Keratinocyte (primary cell): Measurements from ENCODE around the gene DENND1A. TPM values are rescaled to one million over a fixed set of nuclear protein-coding genes. Genes with fewer than 3 reads are reported as not detected.

Source experiments
- DNase-seq: peaks from one replicate; pipeline ENCODE4 v3.0.0-alpha.2; 2011; ENCODE audit warnings: low read depth, missing footprints, low spot score
- FAIRE-seq: peaks from 2 replicates; lab custom pipeline; 2011; peaks lifted over from hg19 to GRCh38; lab: Jason Lieb, UNC
- H2AFZ ChIP-seq: 2 replicates; pipeline ENCODE4 v1.6.0; 2012; ENCODE audit warnings: low read length, control low read depth, inconsistent platforms; ENCODE audit not compliant: control insufficient read depth
- H3K27ac ChIP-seq: 2 replicates; pipeline ENCODE4 v1.5.1; 2011; ENCODE audit warnings: low read length; ENCODE audit not compliant: control insufficient read depth, insufficient read depth
- H3K27me3 ChIP-seq: 3 replicates; pipeline ENCODE4 v1.6.0; 2011; ENCODE audit warnings: low read length; ENCODE audit not compliant: control insufficient read depth, insufficient read depth; ENCODE audit errors: extremely low read depth
- H3K36me3 ChIP-seq, 2 experiments: 2 replicates in 1 of 2; 3 replicates in 1 of 2; pipeline ENCODE4 v1.5.1; 2011; ENCODE audit warnings: low read length in 2 of 2, mild to moderate bottlenecking in 1 of 2; ENCODE audit not compliant: control insufficient read depth in 2 of 2, insufficient read depth in 2 of 2; ENCODE audit errors: extremely low read depth in 1 of 2
- H3K4me1 ChIP-seq: 3 replicates; pipeline ENCODE4 v1.5.1; 2011; ENCODE audit warnings: low read length; ENCODE audit not compliant: control insufficient read depth, insufficient read depth; ENCODE audit errors: extremely low read depth
- H3K4me2 ChIP-seq: 3 replicates; pipeline ENCODE4 v1.6.0; 2011; ENCODE audit warnings: low read depth, low read length; ENCODE audit not compliant: control insufficient read depth, insufficient read depth; ENCODE audit errors: extremely low read depth
- H3K4me3 ChIP-seq, 3 experiments: fragments of 200-600 bp in 1 of 3; sonication (generic) in 1 of 3; 2 replicates in 2 of 3; 3 replicates in 1 of 3; pipeline ENCODE4 v1.5.1; 2011 to 2016; ENCODE audit warnings: low read length in 3 of 3, mild to moderate bottlenecking in 3 of 3, control low read depth in 2 of 3, inconsistent platforms in 1 of 3, low read depth in 1 of 3, mixed read lengths in 1 of 3, mixed run types in 1 of 3, moderate library complexity in 1 of 3; ENCODE audit not compliant: control insufficient read depth in 2 of 3, insufficient read depth in 2 of 3; ENCODE audit errors: extremely low read depth in 1 of 3
- H3K79me2 ChIP-seq: 2 replicates; pipeline ENCODE4 v1.6.0; 2012; ENCODE audit warnings: low read length; ENCODE audit not compliant: control insufficient read depth, insufficient read depth
- H3K9ac ChIP-seq: 3 replicates; pipeline ENCODE4 v1.6.0; 2011; ENCODE audit warnings: low read length; ENCODE audit not compliant: control insufficient read depth, insufficient read depth; ENCODE audit errors: extremely low read depth
- H3K9me1 ChIP-seq: 3 replicates; pipeline ENCODE4 v1.6.0; 2011; ENCODE audit warnings: low read length; ENCODE audit not compliant: control insufficient read depth, insufficient read depth; ENCODE audit errors: extremely low read depth
- H3K9me3 ChIP-seq: 2 replicates; pipeline ENCODE4 v1.5.1; 2012; ENCODE audit warnings: low read depth, low read length; ENCODE audit not compliant: control insufficient read depth
- H4K20me1 ChIP-seq: 3 replicates; pipeline ENCODE4 v1.6.0; 2011; ENCODE audit warnings: low read length; ENCODE audit not compliant: control insufficient read depth, insufficient read depth; ENCODE audit errors: extremely low read depth
- EZH2 ChIP-seq: IDR thresholded peaks from one replicate; pipeline ENCODE4 v1.6.1; 2012; ENCODE audit warnings: inconsistent platforms, mild to moderate bottlenecking, low read length, moderate library complexity
- dilution Hi-C: fragments of 300-500 bp; cut with MboI; formaldehyde crosslinking; loops from one replicate; pipeline ENCODE4 v1.7.0; 2020; ENCODE audit warnings: low sequenced_read_pairs; ENCODE audit not compliant: extremely low pct_ligation_motif_present
- polyA plus RNA-seq, 5 experiments: library from polyadenylated mRNA; depleted of rRNA in 3 of 5; stranded (reverse) in 3 of 5; stranded (forward) in 1 of 5; unstranded in 1 of 5; fragments of >200 nt; gene quantifications; 1 replicate in 1 of 5; 2 replicates in 3 of 5; 3 replicates in 1 of 5; pipeline versions ENCODE4 v1.2.1 to v1.2.3, GENCODE V29; 2011 to 2012; ENCODE audit warnings: missing spikeins in 2 of 5, low read depth in 1 of 5, low replicate concordance in 1 of 5
- TF ChIP-seq, protein P1 (sequence below), 3 experiments: IDR thresholded peaks in 1 of 3; conservative IDR thresholded peaks in 1 of 3; optimal IDR thresholded peaks in 1 of 3; 2 replicates in 2 of 3; 3 replicates in 1 of 3; pipeline versions ENCODE3 to v1.5.1; 2011; ENCODE audit warnings: low read length in 3 of 3, mild to moderate bottlenecking in 3 of 3, moderate library complexity in 2 of 3, control low read depth in 1 of 3, inconsistent platforms in 1 of 3; ENCODE audit not compliant: insufficient read depth in 2 of 3; ENCODE audit errors: extremely low read depth in 1 of 3

DENND1A gene
- polyA plus RNA-seq, 1 donor (not counting 4 experiments of a cell fraction or from before 2014, with no cell fraction given): 13.0 TPM

DNA sequence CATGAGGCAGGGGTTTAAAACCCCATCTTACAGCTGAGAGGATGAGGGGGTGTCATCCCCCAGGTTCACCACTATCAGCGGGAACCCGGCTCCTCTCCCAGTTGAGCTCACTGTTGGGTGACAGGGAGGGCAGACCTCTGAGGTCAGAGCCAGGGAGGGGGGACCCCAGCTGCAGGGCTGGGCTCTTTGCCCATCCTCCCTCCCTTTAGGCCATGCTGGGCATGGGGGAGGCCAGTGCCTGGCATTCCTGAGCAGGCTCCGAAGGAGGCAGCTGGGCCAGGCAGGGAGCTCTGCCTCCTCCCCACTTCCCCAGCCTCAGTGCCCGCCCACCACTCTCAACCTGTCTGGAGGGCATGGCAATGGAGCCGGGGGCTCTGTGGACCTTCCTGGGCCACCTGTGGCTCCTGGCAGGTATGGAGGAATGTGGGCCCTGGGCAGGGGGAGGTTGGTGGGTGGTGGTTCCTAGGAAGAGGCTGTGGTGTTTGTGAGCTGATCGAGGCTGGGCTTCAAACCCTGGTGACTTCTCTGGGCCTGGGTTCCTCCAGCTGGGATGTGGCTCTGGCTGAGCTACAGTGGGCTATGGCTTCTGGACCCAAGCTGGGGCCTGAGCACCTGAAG, 561.3 kb downstream of the DENND1A start:
- Histone ChIP-seq H2AFZ (no peak overlapping the region), H3K9me1 (no peaks in the 10 kb centered on the region), H3K27me3 (peaks cover 43% of the 10 kb centered on the region), H3K9me3 (no peaks in the 10 kb centered on the region), H3K27ac (no peak overlapping the region), H3K4me1 (no peaks in the 10 kb centered on the region), H4K20me1 (no peaks in the 10 kb centered on the region), H3K9ac (no peak overlapping the region), H3K4me2 (no peak overlapping the region), H3K36me3 (no peaks in the 10 kb centered on the region), H3K4me3 (no peak overlapping the region), H3K79me2 (no peaks in the 10 kb centered on the region)
- DNase-seq: no peak
- no peak for FAIRE-seq
- TF ChIP-seq EZH2: no peak
- TF ChIP-seq, protein P1, sequence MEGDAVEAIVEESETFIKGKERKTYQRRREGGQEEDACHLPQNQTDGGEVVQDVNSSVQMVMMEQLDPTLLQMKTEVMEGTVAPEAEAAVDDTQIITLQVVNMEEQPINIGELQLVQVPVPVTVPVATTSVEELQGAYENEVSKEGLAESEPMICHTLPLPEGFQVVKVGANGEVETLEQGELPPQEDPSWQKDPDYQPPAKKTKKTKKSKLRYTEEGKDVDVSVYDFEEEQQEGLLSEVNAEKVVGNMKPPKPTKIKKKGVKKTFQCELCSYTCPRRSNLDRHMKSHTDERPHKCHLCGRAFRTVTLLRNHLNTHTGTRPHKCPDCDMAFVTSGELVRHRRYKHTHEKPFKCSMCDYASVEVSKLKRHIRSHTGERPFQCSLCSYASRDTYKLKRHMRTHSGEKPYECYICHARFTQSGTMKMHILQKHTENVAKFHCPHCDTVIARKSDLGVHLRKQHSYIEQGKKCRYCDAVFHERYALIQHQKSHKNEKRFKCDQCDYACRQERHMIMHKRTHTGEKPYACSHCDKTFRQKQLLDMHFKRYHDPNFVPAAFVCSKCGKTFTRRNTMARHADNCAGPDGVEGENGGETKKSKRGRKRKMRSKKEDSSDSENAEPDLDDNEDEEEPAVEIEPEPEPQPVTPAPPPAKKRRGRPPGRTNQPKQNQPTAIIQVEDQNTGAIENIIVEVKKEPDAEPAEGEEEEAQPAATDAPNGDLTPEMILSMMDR (optimal IDR thresholded peaks at IDR 0.05 in 1 of 3, IDR thresholded peaks at IDR 0.05 in 1 of 3, conservative IDR thresholded peaks at IDR 0.05 in 1 of 3; ENCODE audit: extremely low read depth in 1 of 3, insufficient read depth in 2 of 3, low read length in 3 of 3): no peak
- dilution Hi-C loops: no loop called here

DNA sequence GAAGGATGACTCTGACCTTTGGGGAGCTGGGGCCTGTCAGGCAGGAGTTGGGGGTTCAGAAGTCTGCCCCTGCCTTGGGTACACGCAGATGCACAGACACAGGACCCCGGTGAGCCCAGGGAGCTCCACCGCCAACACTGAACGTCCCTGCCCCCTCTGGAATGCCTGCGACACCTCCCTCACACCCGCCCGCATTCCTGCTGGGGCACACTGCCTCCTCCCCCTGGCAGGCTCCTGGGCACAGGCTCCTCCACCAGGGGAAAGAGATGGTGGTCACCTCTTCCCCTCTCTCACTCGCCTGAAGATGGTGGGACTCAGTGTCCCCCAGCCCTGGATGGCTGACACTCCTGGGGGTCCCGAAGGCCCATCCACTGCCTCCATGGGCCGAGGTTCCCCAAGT, 561.9 kb downstream of the DENND1A start:
- Histone ChIP-seq H3K27me3 (peaks cover 38% of the 10 kb centered on the region), H3K4me1 (no peaks in the 10 kb centered on the region), H3K27ac (no peak overlapping the region), H2AFZ (no peak overlapping the region), H3K9me3 (no peaks in the 10 kb centered on the region), H3K9ac (no peak overlapping the region), H3K36me3 (no peaks in the 10 kb centered on the region), H4K20me1 (no peaks in the 10 kb centered on the region), H3K4me2 (no peak overlapping the region), H3K79me2 (no peaks in the 10 kb centered on the region), H3K9me1 (no peaks in the 10 kb centered on the region), H3K4me3 (no peak overlapping the region)
- TF ChIP-seq, protein P1 (optimal IDR thresholded peaks at IDR 0.05 in 1 of 3, IDR thresholded peaks at IDR 0.05 in 1 of 3, conservative IDR thresholded peaks at IDR 0.05 in 1 of 3; ENCODE audit: extremely low read depth in 1 of 3, insufficient read depth in 2 of 3, low read length in 3 of 3): no peak
- TF ChIP-seq EZH2: no peak
- dilution Hi-C loops: no loop called here
- no peak for DNase-seq
- FAIRE-seq: no peak
